Placental pericyte (primary cell): Measurements from ENCODE around the gene ASPRV1. TPM values are rescaled to one million over a fixed set of nuclear protein-coding genes. Genes with fewer than 3 reads are reported as not detected.

Experiments
- total RNA-seq: library from RNA; depleted of rRNA; stranded (reverse); fragments of >200 nt; gene quantifications from 2 replicates; pipeline ENCODE4 v1.2.3, GENCODE V29; 2012

ASPRV1 gene
- total RNA-seq, result 0.22 and 0.29 TPM in 2 replicates

GRCh38 chr2:69961496-69961895 lies at the start of gene ASPRV1:
TSS of gene ASPRV1 (minus strand) at chr2:69961631. CDS start at chr2:69961436, 195 bp downstream.

GRCh38 chr2:69914950-69915945 lies 46.2 kb downstream of the ASPRV1 start, which contains the start of gene MXD1:
TSS of gene MXD1 (plus strand) at chr2:69915109. CDS start at chr2:69915331, 222 bp downstream.

Other genes with a start within 250 kb of the ASPRV1 start
- 24.1 and 32.8 TPM in 2 replicates for gene ANXA4, start 219.5 kb downstream of the ASPRV1 start, total RNA-seq
- 9.6 and 10.7 TPM in 2 replicates for gene GMCL1, start 132.0 kb downstream of the ASPRV1 start, total RNA-seq
- gene SNRNP27, start 67.7 kb downstream of the ASPRV1 start, total RNA-seq, result 29.6 and 46.4 TPM in 2 replicates
- 6.3 and 24.7 TPM in 2 replicates for gene MXD1, start 46.5 kb downstream of the ASPRV1 start, total RNA-seq
- gene PCBP1, start 125.8 kb upstream of the ASPRV1 start, total RNA-seq, result 66.4 and 74.8 TPM in 2 replicates
- 13.8 and 20.8 TPM in 2 replicates for gene C2orf42, start 229.4 kb upstream of the ASPRV1 start, total RNA-seq